Cortex of kidney (tissue), 1 donor: ENCODE results near the gene LRP1B.

Experiments
- DNase-seq: peaks from one replicate; lab custom pipeline; 2025; lab: John Stamatoyannopoulos, UW

The LRP1B gene

DNA sequence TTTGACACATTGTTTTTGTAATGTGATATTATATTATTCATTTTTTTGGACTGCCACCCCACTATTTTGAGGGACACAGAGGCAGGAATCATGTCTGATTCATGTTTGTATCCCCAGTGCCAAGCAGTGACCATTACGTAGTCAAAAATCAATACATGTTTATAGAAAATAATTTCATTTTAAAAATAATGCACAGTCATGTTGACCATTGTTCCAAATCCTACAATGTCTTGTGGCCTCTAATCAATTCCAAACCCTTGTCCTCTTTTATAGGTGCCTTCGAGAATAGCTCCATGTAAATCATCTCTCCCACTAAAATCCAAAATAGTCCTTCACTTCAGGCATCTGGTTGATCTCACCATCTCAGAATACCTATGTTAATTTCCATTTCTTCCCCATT lies 454.7 kb downstream of the LRP1B start:
- DNase-seq: no peak

GRCh38 chr2:141666191-141666590 lies 464.6 kb downstream of the LRP1B start:
- DNase-seq: no peak

- no peak for DNase-seq
These were observed 470.6 kb downstream of the LRP1B start for GRCh38 chr2:141660232-141660631.

- DNase-seq: no peak
These were observed 476.5 kb downstream of the LRP1B start for GRCh38 chr2:141654311-141654710.

DNA sequence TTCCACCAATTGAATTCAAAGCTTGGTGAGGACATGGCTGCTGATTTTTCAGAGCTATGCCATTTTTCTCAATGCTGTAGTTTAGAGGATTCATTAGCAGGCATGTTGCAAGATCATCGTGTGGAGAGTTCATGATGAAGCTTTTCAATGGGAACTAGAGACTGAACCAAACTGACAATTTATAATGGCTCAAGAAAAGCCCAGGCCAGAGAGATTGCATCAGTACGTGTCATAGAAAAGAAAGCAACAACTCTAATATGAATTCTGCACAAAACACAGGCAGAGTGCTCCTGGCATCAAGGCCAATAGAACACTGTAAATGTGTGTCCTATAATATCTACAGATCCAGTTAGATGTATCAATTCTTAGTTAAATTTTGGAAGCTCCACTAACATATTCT lies 477.6 kb downstream of the LRP1B start:
- no peak for DNase-seq

GRCh38 chr2:141652308-141652707 lies 478.5 kb downstream of the LRP1B start:
- DNase-seq: no peak

DNA sequence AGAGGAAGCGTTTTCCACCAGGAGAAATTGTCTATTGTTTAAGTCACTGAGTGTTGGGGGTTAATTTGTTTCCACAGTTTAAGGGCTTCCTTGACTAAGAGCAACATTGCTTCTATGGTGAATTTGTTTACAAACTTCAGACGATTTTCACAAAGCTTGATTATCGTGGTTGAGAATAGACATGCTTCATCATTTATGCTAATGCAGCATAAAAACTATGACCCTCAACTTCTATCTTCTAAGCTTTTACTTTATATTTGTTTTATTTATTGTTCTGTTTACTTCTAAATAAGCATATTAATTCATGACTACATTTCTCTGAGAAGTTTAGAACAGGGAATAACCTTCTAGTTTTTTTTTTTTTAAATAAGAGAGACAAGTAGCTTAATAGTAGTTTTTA lies 483.5 kb downstream of the LRP1B start:
- no peak for DNase-seq

GRCh38 chr2:141641462-141641861 lies 489.4 kb downstream of the LRP1B start:
- no peak for DNase-seq

DNA sequence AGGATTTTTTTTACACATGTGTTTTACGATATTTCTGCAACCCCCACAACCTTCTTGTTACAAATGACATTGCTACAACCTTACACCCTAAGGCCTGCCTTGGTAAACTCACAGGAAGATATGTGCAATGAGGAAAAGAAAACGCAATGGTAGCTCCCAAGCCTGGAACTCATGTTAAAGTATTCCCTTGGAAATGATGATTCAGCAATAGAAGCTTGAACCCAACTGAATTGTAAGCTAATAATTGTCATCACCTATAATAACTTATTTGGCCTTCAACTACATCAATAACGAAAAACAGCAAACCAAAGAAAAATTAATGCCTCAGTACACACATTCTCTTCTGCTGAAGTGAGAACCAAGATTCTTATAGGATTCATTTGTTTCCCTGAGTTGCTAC lies 491.0 kb downstream of the LRP1B start:
- DNase-seq: no peak

- DNase-seq: no peak
These were observed 497.7 kb downstream of the LRP1B start for GRCh38 chr2:141633132-141633531.

DNA sequence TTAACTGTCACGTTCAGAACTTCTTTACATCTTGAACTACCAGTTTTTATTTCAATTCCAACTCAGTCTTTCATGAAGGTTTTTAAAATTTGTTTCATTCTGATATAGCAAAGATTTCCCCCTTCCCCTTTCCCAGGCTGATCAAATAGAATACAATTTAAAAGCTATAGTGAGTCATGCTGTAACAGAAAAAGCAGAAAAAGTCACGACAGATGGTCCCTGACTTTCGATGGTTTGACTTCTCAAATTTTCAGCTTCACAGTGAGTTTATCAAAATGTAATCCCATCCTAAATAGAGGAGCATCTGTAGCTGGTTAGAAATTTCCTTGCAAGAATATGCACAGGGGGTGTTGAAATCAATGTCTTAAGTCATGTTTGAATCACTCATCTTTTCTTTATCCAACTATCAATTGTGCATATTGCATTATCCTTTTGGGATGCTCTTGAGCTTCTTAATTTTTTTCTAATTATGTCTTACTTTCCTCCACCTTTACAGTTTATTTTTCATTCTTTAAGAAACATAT lies 500.3 kb downstream of the LRP1B start:
- no peak for DNase-seq

DNA sequence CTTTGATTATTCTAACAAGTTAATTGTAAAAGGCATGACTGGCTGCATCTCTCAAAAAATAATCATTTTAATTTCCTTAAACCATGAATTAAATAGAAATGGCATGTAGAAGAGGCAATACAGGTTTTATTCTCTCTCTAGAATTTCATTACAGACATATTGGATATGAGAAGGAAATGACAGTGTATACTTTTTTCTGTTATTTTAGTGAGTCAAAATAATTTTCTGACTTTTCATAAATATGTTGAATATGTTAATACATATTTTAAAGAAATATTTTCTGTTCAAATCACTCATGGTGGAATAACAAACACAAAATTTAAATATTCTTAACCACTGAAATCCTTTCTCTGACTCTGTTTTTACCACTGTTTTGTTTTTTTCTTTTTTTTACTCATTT lies 510.4 kb downstream of the LRP1B start:
- DNase-seq: no peak

GRCh38 chr2:141618457-141618856 lies 512.4 kb downstream of the LRP1B start:
- DNase-seq: no peak

DNA sequence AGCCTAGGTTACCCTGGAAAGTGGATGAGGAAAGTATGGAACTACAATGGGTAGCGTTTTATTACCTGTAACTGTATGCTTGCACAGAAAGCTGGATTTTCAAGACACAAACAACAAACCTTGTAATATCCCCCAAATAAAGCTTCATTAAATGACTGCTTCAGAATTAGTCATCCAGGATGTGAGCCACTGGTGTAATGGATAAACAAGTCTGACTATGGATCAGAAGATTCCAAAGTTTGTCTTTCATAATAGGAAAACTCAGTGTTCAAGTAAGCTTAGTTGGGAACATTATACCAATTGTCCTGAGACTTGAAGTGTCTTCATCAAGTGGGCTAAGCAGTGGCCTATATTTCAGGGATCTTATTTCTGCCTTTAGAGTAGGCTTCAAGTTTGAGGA lies 518.8 kb downstream of the LRP1B start:
- no peak for DNase-seq

- DNase-seq: no peak
These were observed 519.6 kb downstream of the LRP1B start for GRCh38 chr2:141611176-141611571.

GRCh38 chr2:141610564-141611175 lies 520.1 kb downstream of the LRP1B start:
- DNase-seq: no peak

- DNase-seq: no peak
These were observed 525.7 kb downstream of the LRP1B start for GRCh38 chr2:141605163-141605562.

- DNase-seq: no peak
These were observed 529.2 kb downstream of the LRP1B start for GRCh38 chr2:141601511-141602152.

DNA sequence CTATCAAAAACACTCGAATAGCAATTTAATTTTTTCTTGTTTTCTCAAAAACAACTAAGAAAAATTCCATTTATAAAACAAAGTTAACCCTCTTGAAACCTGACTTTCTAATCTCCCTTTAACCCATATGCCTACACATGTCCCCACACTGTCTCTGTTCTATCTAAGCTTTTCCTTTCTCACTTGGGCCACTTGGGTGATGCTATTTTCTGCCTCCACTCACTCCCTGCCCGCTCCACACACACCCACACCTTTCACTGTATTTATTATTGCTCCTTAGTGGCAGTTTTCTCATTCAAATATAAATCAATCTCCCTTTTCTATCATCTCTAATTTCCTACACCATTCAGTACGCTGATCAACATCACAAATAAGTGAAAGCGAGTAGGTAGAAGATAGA lies 531.1 kb downstream of the LRP1B start:
- DNase-seq: no peak

GRCh38 chr2:141598982-141599381 lies 531.8 kb downstream of the LRP1B start:
- DNase-seq: no peak

- no peak for DNase-seq
These were observed 535.4 kb downstream of the LRP1B start for GRCh38 chr2:141595316-141595920.

GRCh38 chr2:141591787-141592186 lies 539.0 kb downstream of the LRP1B start:
- no peak for DNase-seq

DNA sequence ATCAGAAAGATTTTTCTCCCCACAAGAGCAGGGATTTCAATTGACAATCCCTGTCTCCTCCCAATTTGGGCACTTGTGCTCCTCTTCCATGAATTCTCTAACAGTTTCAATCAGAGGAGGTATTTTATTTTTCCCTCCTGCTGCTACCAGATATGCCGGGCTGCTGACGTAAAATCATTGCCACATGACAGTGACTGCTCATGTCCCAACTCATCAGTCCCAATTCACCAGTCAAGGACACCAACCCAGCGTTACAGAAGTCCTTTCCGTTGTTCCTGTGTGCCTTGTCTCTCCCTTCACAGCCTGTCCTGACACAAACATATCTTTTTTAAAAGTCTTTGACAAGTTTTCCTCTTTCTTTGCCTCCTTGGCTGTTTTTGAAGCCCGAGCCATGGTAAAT lies 540.2 kb downstream of the LRP1B start:
- no peak for DNase-seq
